Keratinocyte (primary cell): Measurements from ENCODE around the gene FUT8.

ENCODE experiments used
- CTCF ChIP-seq, 3 experiments: IDR thresholded peaks in 1 of 3; conservative IDR thresholded peaks in 1 of 3; optimal IDR thresholded peaks in 1 of 3; 2 replicates in 2 of 3; 3 replicates in 1 of 3; pipeline versions ENCODE3 to v1.5.1; 2011; ENCODE audit warnings: low read length in 3 of 3, mild to moderate bottlenecking in 3 of 3, moderate library complexity in 2 of 3, control low read depth in 1 of 3, inconsistent platforms in 1 of 3; ENCODE audit not compliant: insufficient read depth in 2 of 3; ENCODE audit errors: extremely low read depth in 1 of 3
- EZH2 ChIP-seq: IDR thresholded peaks from one replicate; pipeline ENCODE4 v1.6.1; 2012; ENCODE audit warnings: inconsistent platforms, mild to moderate bottlenecking, low read length, moderate library complexity

DNA sequence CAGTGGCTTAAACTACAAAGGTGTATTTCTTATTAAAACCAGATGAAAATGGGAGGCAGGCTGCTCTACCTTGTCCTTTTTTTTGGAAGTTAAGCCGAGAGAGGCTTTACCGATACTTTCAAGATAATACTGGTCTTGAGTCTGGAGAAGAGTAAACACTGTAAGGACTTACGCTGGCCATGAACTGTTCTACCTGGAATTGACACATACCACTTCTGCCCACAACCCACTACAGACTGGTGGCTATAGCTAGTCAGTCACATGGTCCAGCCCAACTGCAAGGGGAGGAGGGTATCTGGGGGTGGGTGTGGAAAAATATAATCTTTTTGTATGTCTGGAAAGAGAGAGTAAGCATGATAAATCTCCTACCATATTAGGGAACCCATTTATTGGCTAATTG, 4.4 kb upstream of the FUT8 start:
- TF ChIP-seq CTCF (optimal IDR thresholded peaks at IDR 0.05 in 1 of 3, IDR thresholded peaks at IDR 0.05 in 1 of 3, conservative IDR thresholded peaks at IDR 0.05 in 1 of 3; ENCODE audit: extremely low read depth in 1 of 3, insufficient read depth in 2 of 3, low read length in 3 of 3): no peak
- TF ChIP-seq EZH2: no peak
